PC-3 (cell line): ENCODE results near the gene ADAMTS3. TPM values are rescaled to one million over a fixed set of nuclear protein-coding genes. Genes with fewer than 3 reads are reported as not detected.

ENCODE experiments used
- ATAC-seq: fragments of 200-7000 bp; cut with Tn5 transposase; 2 replicates; pipeline ENCODE4 v1.9.1; 2020; ENCODE audit warnings: mild to moderate bottlenecking, moderate library complexity
- BruUV-seq: library from RNA; stranded (reverse); fragments of 400-500 nt; replicated peaks from 2 replicates; lab custom pipeline; 2021; lab: Mats Ljungman, UMichigan
- CTCF ChIA-PET: fragments of 300-600 bp; sonication (Branson Sonifier 250); formaldehyde crosslinking; loops from one replicate; lab custom pipeline; 2022; ENCODE audit warnings: antibody characterized with exemption; lab: Charles Lee
- POLR2A ChIA-PET: fragments of 300-600 bp; sonication (Branson Sonifier 250); formaldehyde crosslinking; loops from one replicate; lab custom pipeline; 2022; ENCODE audit warnings: antibody characterized with exemption; ENCODE audit not compliant: unreplicated experiment; lab: Charles Lee
- DNase-seq: peaks from one replicate; pipeline ENCODE4 v3.0.0-alpha.2; 2015
- H2AFZ ChIP-seq: fragments of 300-600 bp; sonication (generic); 2 replicates; pipeline ENCODE4 v1.6.0; 2016; ENCODE audit warnings: antibody characterized with exemption, low read length
- H3F3A ChIP-seq: fragments of 300-600 bp; sonication (generic); one replicate; pipeline ENCODE4 v1.6.0; 2017; ENCODE audit warnings: antibody characterized with exemption, low read length, control low read depth, mild to moderate bottlenecking; ENCODE audit not compliant: unreplicated experiment
- H3K27ac ChIP-seq: fragments of 300-600 bp; sonication (generic); 2 replicates; pipeline ENCODE4 v1.5.1; 2016; ENCODE audit warnings: mild to moderate bottlenecking, low read length
- H3K27me3 ChIP-seq: fragments of 300-600 bp; sonication (generic); 2 replicates; pipeline ENCODE4 v1.6.1; 2016; ENCODE audit warnings: low read length, mixed read lengths
- H3K36me3 ChIP-seq: fragments of 300-600 bp; sonication (generic); 2 replicates; pipeline ENCODE4 v1.6.1; 2016; ENCODE audit warnings: low read depth, mixed run types, low read length, mixed read lengths
- H3K4me1 ChIP-seq: fragments of 300-600 bp; sonication (generic); 2 replicates; pipeline ENCODE4 v1.5.1; 2016; ENCODE audit warnings: low read length; ENCODE audit not compliant: insufficient read depth
- H3K4me2 ChIP-seq: fragments of 300-600 bp; sonication (generic); 2 replicates; pipeline ENCODE4 v1.6.0; 2016; ENCODE audit warnings: low read length
- H3K4me3 ChIP-seq: fragments of 300-600 bp; sonication (generic); 2 replicates; pipeline ENCODE4 v1.5.1; 2016; ENCODE audit warnings: mild to moderate bottlenecking, low read length, mixed read lengths
- H3K79me2 ChIP-seq: fragments of 300-600 bp; sonication (generic); 2 replicates; pipeline ENCODE4 v1.6.1; 2017; ENCODE audit warnings: low read length, mixed read lengths
- H3K9ac ChIP-seq: fragments of 300-600 bp; sonication (generic); 2 replicates; pipeline ENCODE4 v1.6.0; 2016; ENCODE audit warnings: mild to moderate bottlenecking, low read length
- H3K9me2 ChIP-seq: fragments of 300-600 bp; sonication (generic); replicated peaks from 2 replicates; pipeline ENCODE4 v1.6.1; 2016; ENCODE audit warnings: mixed run types, low read length, mixed read lengths
- H3K9me3 ChIP-seq: fragments of 300-600 bp; sonication (generic); 2 replicates; pipeline ENCODE4 v1.6.1; 2016; ENCODE audit warnings: low read length, mixed read lengths
- H4K20me1 ChIP-seq: fragments of 300-600 bp; sonication (generic); 2 replicates; pipeline ENCODE4 v1.6.1; 2016; ENCODE audit warnings: low read length, mixed read lengths
- EZH2 ChIP-seq: fragments of 300-600 bp; sonication (generic); IDR thresholded peaks from one replicate; pipeline ENCODE4 v1.6.1; 2017; ENCODE audit warnings: antibody characterized with exemption, mild to moderate bottlenecking, low read length; ENCODE audit not compliant: unreplicated experiment
- EZH2phosphoT487 ChIP-seq: fragments of 300-600 bp; sonication (generic); IDR thresholded peaks from 2 replicates; pipeline ENCODE4 v1.6.1; 2018; ENCODE audit warnings: mild to moderate bottlenecking, antibody characterized with exemption, low read length, borderline replicate concordance
- intact Hi-C: fragments of 100-400 bp; cut with micrococcal nuclease; formaldehyde crosslinking; loops from 2 replicates; pipeline ENCODE4 v1.9.0; 2023
- total RNA-seq: library from RNA; depleted of rRNA; stranded (reverse); fragments of >200 nt; gene quantifications from 2 replicates; pipeline ENCODE4 v1.2.3, GENCODE V29; 2014
- TF ChIP-seq, protein P1 (sequence below): fragments of 300-600 bp; sonication (generic); conservative IDR thresholded peaks from 2 replicates; pipeline ENCODE4 v1.5.1; 2017; ENCODE audit warnings: antibody characterized with exemption, low read depth, mild to moderate bottlenecking, low read length

The ADAMTS3 gene
- total RNA-seq, 1 experiment from 2014 or later, result 3.5 TPM

GRCh38 chr4:72489267-72489666, 79.8 kb downstream of the ADAMTS3 start:
- peak; percentile 87 for DNase-seq
- Histone ChIP-seq H3K4me1 (peaks cover 44% of the 10 kb centered on the region), H3K27me3 (no peaks in the 10 kb centered on the region), H3K9me2 (no peaks in the 10 kb centered on the region), H4K20me1 (no peaks in the 10 kb centered on the region), H3K79me2 (no peaks in the 10 kb centered on the region), H3K9ac (peak overlapping the region; percentile 21; the same call in 1 of the 2 replicates), H3K27ac (peak overlapping the region; percentile 77), H3K36me3 (no peaks in the 10 kb centered on the region), H3K9me3 (no peaks in the 10 kb centered on the region; the same call in 1 of the 2 replicates), H3K4me2 (peak overlapping the region; percentile 66), H3F3A (no peaks in the 10 kb centered on the region), H3K4me3 (peak overlapping the region; percentile 31; the same call in 1 of the 2 replicates), H2AFZ (0 out of 2 replicates have a peak overlapping the region, but pooled peaks have one; percentile 10)
- intact Hi-C loops, result no loop called here
- no peak for TF ChIP-seq EZH2
- TF ChIP-seq EZH2phosphoT487, result no peak
- TF ChIP-seq, protein P1, sequence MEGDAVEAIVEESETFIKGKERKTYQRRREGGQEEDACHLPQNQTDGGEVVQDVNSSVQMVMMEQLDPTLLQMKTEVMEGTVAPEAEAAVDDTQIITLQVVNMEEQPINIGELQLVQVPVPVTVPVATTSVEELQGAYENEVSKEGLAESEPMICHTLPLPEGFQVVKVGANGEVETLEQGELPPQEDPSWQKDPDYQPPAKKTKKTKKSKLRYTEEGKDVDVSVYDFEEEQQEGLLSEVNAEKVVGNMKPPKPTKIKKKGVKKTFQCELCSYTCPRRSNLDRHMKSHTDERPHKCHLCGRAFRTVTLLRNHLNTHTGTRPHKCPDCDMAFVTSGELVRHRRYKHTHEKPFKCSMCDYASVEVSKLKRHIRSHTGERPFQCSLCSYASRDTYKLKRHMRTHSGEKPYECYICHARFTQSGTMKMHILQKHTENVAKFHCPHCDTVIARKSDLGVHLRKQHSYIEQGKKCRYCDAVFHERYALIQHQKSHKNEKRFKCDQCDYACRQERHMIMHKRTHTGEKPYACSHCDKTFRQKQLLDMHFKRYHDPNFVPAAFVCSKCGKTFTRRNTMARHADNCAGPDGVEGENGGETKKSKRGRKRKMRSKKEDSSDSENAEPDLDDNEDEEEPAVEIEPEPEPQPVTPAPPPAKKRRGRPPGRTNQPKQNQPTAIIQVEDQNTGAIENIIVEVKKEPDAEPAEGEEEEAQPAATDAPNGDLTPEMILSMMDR, result no peak
- ChIA-PET CTCF (interaction anchor here (0.6 kb wide), 1 partner anchor 936 kb away, joined by 5 read pairs; no protein-coding TSS in a partner anchor), POLR2A (no interaction called here)
- peak; percentile 90 for ATAC-seq
- BruUV-seq, result no TSS peak

DNA sequence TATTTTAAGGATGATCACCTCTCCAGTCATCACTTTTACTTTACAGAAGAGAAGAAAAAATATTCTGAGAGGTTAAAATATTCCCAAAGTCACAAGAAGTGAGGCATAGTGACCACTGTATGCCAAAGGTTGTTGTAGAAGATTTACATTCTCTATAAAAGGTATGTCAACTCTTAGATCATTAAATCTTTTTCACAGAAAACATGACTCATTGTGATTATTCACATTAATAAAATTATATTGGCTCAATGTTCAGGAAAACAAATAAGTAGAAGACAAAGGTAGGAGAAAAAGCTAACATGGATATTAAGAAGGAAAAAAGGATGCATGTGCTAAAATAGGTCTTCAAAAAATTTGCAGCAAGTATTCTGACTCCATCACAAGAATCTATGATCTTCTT, 82.0 kb downstream of the ADAMTS3 start:
- peaks cover 44% of the 10 kb centered on the region for H3K4me1 ChIP-seq
- H3K79me2 ChIP-seq, result no peaks in the 10 kb centered on the region
- POLR2A ChIA-PET, result interaction anchor here (0.6 kb wide), 2 partner anchors 13 to 736 kb away, joined by 3 to 5 read pairs; no protein-coding TSS in a partner anchor
- intact Hi-C loops, result loop anchor here (2.0 kb wide), 1 partner anchor 18 kb away; no protein-coding TSS in a partner anchor
- H2AFZ ChIP-seq, result no peak overlapping the region
- no peak overlapping the region for H3K9ac ChIP-seq
- H3K27ac ChIP-seq, result peak overlapping the region; percentile 62
- DNase-seq (peak; percentile 90), ATAC-seq (peak; percentile 78)
- no peaks in the 10 kb centered on the region for H3K36me3 ChIP-seq
- no peaks in the 10 kb centered on the region for H3K9me2 ChIP-seq
- TF ChIP-seq, protein P1, result no peak
- TF ChIP-seq EZH2 (no peak), EZH2phosphoT487 (no peak)
- no peaks in the 10 kb centered on the region for H3K9me3 ChIP-seq
- no peaks in the 10 kb centered on the region for H3F3A ChIP-seq
- CTCF ChIA-PET, result interaction anchor here (1.3 kb wide), 1 partner anchor 160 kb away, joined by 3 read pairs; no protein-coding TSS in a partner anchor
- no peaks in the 10 kb centered on the region for H4K20me1 ChIP-seq
- no TSS peak for BruUV-seq
- no peak overlapping the region for H3K4me3 ChIP-seq
- peak overlapping the region; percentile 43 for H3K4me2 ChIP-seq
- no peaks in the 10 kb centered on the region for H3K27me3 ChIP-seq

DNA sequence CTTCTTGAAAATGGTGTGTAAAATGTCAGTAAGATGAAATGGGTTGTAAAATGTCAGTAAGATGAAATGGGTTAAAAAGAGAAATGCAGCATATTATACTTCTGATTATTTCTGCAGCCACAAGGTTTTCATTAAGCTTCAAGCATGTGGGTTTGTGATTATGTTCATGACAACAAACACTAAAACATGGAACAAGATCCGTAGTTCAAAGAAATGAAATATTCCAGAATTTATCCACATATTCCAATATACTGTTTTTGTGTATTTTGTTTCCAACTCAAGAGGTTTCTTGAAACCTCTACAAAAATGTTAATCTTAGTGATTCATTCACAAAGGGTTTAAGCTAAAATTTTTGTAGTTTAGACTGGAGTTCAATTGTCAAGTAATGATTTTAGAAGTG, 84.0 kb downstream of the ADAMTS3 start:
- H3K4me3 ChIP-seq, result no peak overlapping the region
- no peaks in the 10 kb centered on the region for H3K36me3 ChIP-seq
- no peak overlapping the region for H2AFZ ChIP-seq
- H3K79me2 ChIP-seq, result no peaks in the 10 kb centered on the region
- no peak overlapping the region for H3K9ac ChIP-seq
- peaks cover 37% of the 10 kb centered on the region for H3K4me1 ChIP-seq
- POLR2A ChIA-PET, result no interaction called here
- DNase-seq (no peak), ATAC-seq (no peak)
- H4K20me1 ChIP-seq, result no peaks in the 10 kb centered on the region
- H3K4me2 ChIP-seq, result no peak overlapping the region
- H3K27me3 ChIP-seq, result no peaks in the 10 kb centered on the region
- intact Hi-C loops, result no loop called here
- no peak overlapping the region for H3K27ac ChIP-seq
- no peaks in the 10 kb centered on the region for H3F3A ChIP-seq
- CTCF ChIA-PET, result no interaction called here
- no TSS peak for BruUV-seq
- no peaks in the 10 kb centered on the region for H3K9me2 ChIP-seq
- TF ChIP-seq, protein P1, result no peak
- TF ChIP-seq EZH2 (no peak), EZH2phosphoT487 (no peak)
- H3K9me3 ChIP-seq, result no peaks in the 10 kb centered on the region
